IMR-90 (cell line): Measurements from ENCODE around the gene MYADML2. TPM values are rescaled to one million over a fixed set of nuclear protein-coding genes. Genes with fewer than 3 reads are reported as not detected.
A peak's percentile ranks its signal among the peaks of the same experiment; 100 is the strongest.

Source experiments
- ATAC-seq: fragments of 200-7000 bp; cut with Tn5 transposase; 2 replicates; pipeline ENCODE4 v1.9.1; 2020; ENCODE audit warnings: low read depth, mild to moderate bottlenecking, moderate library complexity
- BruUV-seq: library from RNA; stranded (reverse); fragments of 400-500 nt; replicated peaks from 2 replicates; lab custom pipeline; 2021; lab: Mats Ljungman, UMichigan
- CTCF ChIA-PET: fragments of 300-600 bp; formaldehyde crosslinking; extraction: SDS; loops from one replicate; lab custom pipeline; 2021; ENCODE audit warnings: antibody characterized with exemption; lab: Yijun Ruan, JAX
- POLR2A ChIA-PET: fragments of 300-600 bp; sonication (Branson Sonifier 250); formaldehyde crosslinking; loops from one replicate; lab custom pipeline; 2022; ENCODE audit warnings: antibody characterized with exemption; ENCODE audit not compliant: unreplicated experiment; lab: Charles Lee
- DNase-seq: peaks from one replicate; pipeline ENCODE4 v3.0.0; 2013
- H2AFZ ChIP-seq: replicated peaks from 2 replicates; pipeline ENCODE3; 2013; ENCODE audit warnings: low read length, mild to moderate bottlenecking; ENCODE audit not compliant: poor library complexity
- H2AK5ac ChIP-seq: 2 replicates; pipeline ENCODE4 v1.6.1; 2013; ENCODE audit warnings: low read depth, low read length, inconsistent platforms
- H2AK9ac ChIP-seq: replicated peaks from 2 replicates; pipeline ENCODE3; 2013; ENCODE audit warnings: mild to moderate bottlenecking, low read depth, low read length, moderate library complexity; ENCODE audit not compliant: poor library complexity
- H2BK120ac ChIP-seq: 2 replicates; pipeline ENCODE4 v1.6.1; 2013; ENCODE audit warnings: low read depth, low read length, inconsistent platforms
- H2BK15ac ChIP-seq: 3 replicates; pipeline ENCODE4 v1.6.1; 2013; ENCODE audit warnings: low read depth, low read length, inconsistent platforms
- H2BK20ac ChIP-seq: 2 replicates; pipeline ENCODE4 v1.6.1; 2013; ENCODE audit warnings: low read depth, mild to moderate bottlenecking, inconsistent platforms, low read length, moderate library complexity
- H2BK5ac ChIP-seq: 2 replicates; pipeline ENCODE4 v1.6.1; 2013; ENCODE audit warnings: mild to moderate bottlenecking, low read depth, low read length, inconsistent platforms; ENCODE audit not compliant: poor library complexity, severe bottlenecking
- H3K14ac ChIP-seq: replicated peaks from 2 replicates; pipeline ENCODE4 v1.6.1; 2013; ENCODE audit warnings: low read depth, low read length, inconsistent platforms
- H3K18ac ChIP-seq: 2 replicates; pipeline ENCODE4 v1.6.1; 2013; ENCODE audit warnings: low read depth, low read length, control low read depth
- H3K23ac ChIP-seq: 2 replicates; pipeline ENCODE4 v1.6.1; 2013; ENCODE audit warnings: low read depth, low read length, inconsistent platforms
- H3K27ac ChIP-seq: 2 replicates; pipeline ENCODE4 v1.5.1; 2013; ENCODE audit warnings: mild to moderate bottlenecking, control low read depth, low read length; ENCODE audit not compliant: insufficient read depth
- H3K27me3 ChIP-seq: 2 replicates; pipeline ENCODE4 v1.6.1; 2013; ENCODE audit warnings: low read length; ENCODE audit not compliant: control insufficient read depth, insufficient read depth
- H3K36me3 ChIP-seq: 2 replicates; pipeline ENCODE4 v1.6.1; 2013; ENCODE audit warnings: low read length, mixed read lengths; ENCODE audit not compliant: control insufficient read depth, insufficient read depth
- H3K4ac ChIP-seq: 2 replicates; pipeline ENCODE4 v1.6.1; 2013; ENCODE audit warnings: low read depth, low read length, inconsistent platforms
- H3K4me1 ChIP-seq: 2 replicates; pipeline ENCODE4 v1.6.1; 2013; ENCODE audit warnings: low read length, mixed read lengths; ENCODE audit not compliant: control insufficient read depth, insufficient read depth
- H3K4me2 ChIP-seq: 2 replicates; pipeline ENCODE4 v1.6.1; 2013; ENCODE audit warnings: low read depth, mild to moderate bottlenecking, control low read depth, low read length, moderate library complexity
- H3K4me3 ChIP-seq: 2 replicates; pipeline ENCODE4 v1.5.1; 2013; ENCODE audit warnings: low read depth, mild to moderate bottlenecking, control low read depth, low read length, moderate library complexity; ENCODE audit not compliant: insufficient read depth
- H3K56ac ChIP-seq: 2 replicates; pipeline ENCODE4 v1.6.1; 2013; ENCODE audit warnings: low read length, inconsistent platforms; ENCODE audit not compliant: insufficient read depth; ENCODE audit errors: extremely low read depth
- H3K79me1 ChIP-seq, 2 experiments: 2 replicates each; pipeline ENCODE4 v1.6.1; 2013; ENCODE audit warnings: low read length in 2 of 2, inconsistent platforms in 1 of 2, low read depth in 1 of 2
- H3K9ac ChIP-seq: 2 replicates; pipeline ENCODE4 v1.6.1; 2013; ENCODE audit warnings: low read depth, low read length, control low read depth
- H3K9me1 ChIP-seq: 2 replicates; pipeline ENCODE4 v1.6.1; 2013; ENCODE audit warnings: low read length, inconsistent platforms; ENCODE audit not compliant: insufficient read depth
- H3K9me3 ChIP-seq: 2 replicates; pipeline ENCODE4 v1.6.1; 2013; ENCODE audit warnings: low read length; ENCODE audit not compliant: control insufficient read depth, insufficient read depth
- H4K20me1 ChIP-seq: 2 replicates; pipeline ENCODE4 v1.6.1; 2013; ENCODE audit warnings: low read length, inconsistent platforms; ENCODE audit not compliant: insufficient read depth
- H4K5ac ChIP-seq: 2 replicates; pipeline ENCODE4 v1.6.1; 2013; ENCODE audit warnings: mild to moderate bottlenecking, low read depth, low read length, control low read depth
- H4K8ac ChIP-seq, 2 experiments: 2 replicates each; pipeline ENCODE4 v1.6.1; 2013; ENCODE audit warnings: low read depth in 2 of 2, low read length in 2 of 2, control low read depth in 1 of 2, inconsistent platforms in 1 of 2
- H4K91ac ChIP-seq: 2 replicates; pipeline ENCODE4 v1.6.1; 2013; ENCODE audit warnings: low read depth, low read length, inconsistent platforms; ENCODE audit not compliant: insufficient read depth
- BHLHE40 ChIP-seq: fragments of 150-350 bp; IDR thresholded peaks from 2 replicates; pipeline ENCODE4 v1.6.1; 2016; ENCODE audit warnings: mild to moderate bottlenecking, low read depth, low read length
- ELK1 ChIP-seq: fragments of 150-350 bp; IDR thresholded peaks from 2 replicates; pipeline ENCODE4 v1.6.1; 2016; ENCODE audit warnings: low read depth, mild to moderate bottlenecking, low read length, moderate library complexity, borderline replicate concordance
- MXI1 ChIP-seq: IDR thresholded peaks from 2 replicates; pipeline ENCODE4 v1.6.1; 2012; ENCODE audit warnings: low read depth, mild to moderate bottlenecking, low read length, moderate library complexity, borderline replicate concordance
- NFE2L2 ChIP-seq: fragments of 150-350 bp; IDR thresholded peaks from 2 replicates; pipeline ENCODE4 v1.6.1; 2016; ENCODE audit warnings: low read depth, mild to moderate bottlenecking, low read length
- RFX5 ChIP-seq: IDR thresholded peaks from 2 replicates; pipeline ENCODE4 v1.8.0; 2012; ENCODE audit warnings: low read depth, mild to moderate bottlenecking, low read length, moderate library complexity
- WGBS, 2 experiments: methylation state at CpG; one replicate each; pipeline versions ENCODE4 v1.1.5 to v1.1.7; 2013; ENCODE audit warnings: missing lambda C conversion rate in 2 of 2; ENCODE audit not compliant: insufficient read length in 1 of 2; ENCODE audit errors: extremely low coverage in 2 of 2; 5-methylcytosine and 5-hydroxymethylcytosine counted together
- dilution Hi-C: fragments of 300-500 bp; cut with HindIII; formaldehyde crosslinking; loops from one replicate; pipeline ENCODE4 v1.14.3; 2018; ENCODE audit warnings: low sequenced_read_pairs; ENCODE audit not compliant: unreplicated experiment
- in situ Hi-C: fragments of 300-500 bp; cut with MboI; formaldehyde crosslinking; loops from 3 replicates; pipeline ENCODE4 v1.14.3; 2019; ENCODE audit warnings: low sequenced_read_pairs, inconsistent platforms, mixed read lengths
- intact Hi-C: fragments of 100-400 bp; cut with micrococcal nuclease; formaldehyde crosslinking; loops from 2 replicates; pipeline ENCODE4 v1.10.0; 2022
- polyA plus RNA-seq, 3 experiments: library from polyadenylated mRNA; depleted of rRNA; stranded (reverse); fragments of >200 nt; gene quantifications; 2 replicates each; pipeline ENCODE4 v1.2.3, GENCODE V29; 2012; ENCODE audit warnings: low replicate concordance in 1 of 3
- total RNA-seq: library from RNA; depleted of rRNA; stranded (reverse); fragments of >200 nt; gene quantifications from 2 replicates; pipeline ENCODE4 v1.2.3, GENCODE V29; 2012
- TF ChIP-seq, protein P1 (sequence below): conservative IDR thresholded peaks from 2 replicates; pipeline ENCODE4 v1.5.1; 2012; ENCODE audit warnings: mild to moderate bottlenecking, low read depth, low read length, improper control_type of control experiment

MYADML2 gene
- total and polyA plus RNA-seq, 2 of the 4 experiments (the other 2 are of a cell fraction): not detected

GRCh38 chr17:81995463-81996231 lies 48.6 kb upstream of the MYADML2 start (continued):
- no peak for TF ChIP-seq ELK1

DNA sequence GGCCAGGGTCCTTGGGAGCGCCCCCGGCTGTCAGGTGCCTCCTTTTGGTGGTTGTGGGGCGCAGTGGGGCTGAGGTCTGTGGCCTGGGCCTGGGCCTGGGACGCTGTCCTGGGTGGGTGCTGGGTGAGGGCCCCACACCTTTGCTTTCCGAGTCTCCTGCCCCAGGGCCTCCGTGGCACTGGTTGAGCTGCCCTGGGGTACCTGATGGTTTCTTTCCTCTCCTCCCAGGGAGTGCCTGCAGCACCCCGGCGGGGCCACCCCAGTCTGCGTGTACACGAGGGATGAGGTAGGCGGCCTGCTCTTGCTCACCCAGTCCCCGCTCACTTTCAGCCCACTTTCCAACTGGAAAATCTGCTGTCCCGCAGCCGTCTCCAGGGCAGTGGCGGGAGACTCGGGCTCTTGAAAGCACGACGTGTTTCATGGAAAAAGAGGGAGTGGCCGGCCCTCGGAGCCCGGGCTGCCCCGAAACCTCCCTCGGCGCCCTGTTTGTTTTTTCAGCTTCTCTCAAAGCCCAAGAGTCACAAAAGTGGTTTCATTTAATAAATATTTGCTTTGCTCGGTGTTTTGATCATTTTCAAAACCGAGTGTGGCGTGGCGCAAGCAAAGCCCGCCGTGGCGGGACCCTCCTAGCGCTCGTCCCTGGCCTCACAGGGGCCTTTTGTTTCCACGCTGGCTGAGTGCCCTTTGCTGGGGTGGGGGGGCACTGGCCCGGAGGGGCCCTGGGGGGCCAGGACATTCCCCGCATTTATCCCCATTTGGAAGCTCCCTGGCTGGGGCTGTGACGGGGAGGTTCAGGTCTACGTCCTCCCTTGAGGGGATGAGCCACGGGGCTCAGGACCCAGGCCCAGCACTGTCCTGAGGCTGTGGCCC lies 47.8 kb upstream of the MYADML2 start:
- Histone ChIP-seq H4K8ac (no peak overlapping the region), H3K27ac (no peak overlapping the region), H4K5ac (no peak overlapping the region), H2BK120ac (no peak overlapping the region), H2AK9ac (peak overlapping the region; percentile 19), H3K18ac (no peak overlapping the region), H4K20me1 (peaks cover 6% of the 10 kb centered on the region), H3K23ac (no peak overlapping the region), H2AK5ac (no peak overlapping the region), H3K9me3 (no peaks in the 10 kb centered on the region), H3K27me3 (no peaks in the 10 kb centered on the region), H3K56ac (no peak overlapping the region), H3K79me1 (peaks cover 9 to 22% of the 10 kb centered on the region in 2 experiments; a peak in 3 of 4 replicates), H3K4ac (no peak overlapping the region), H2BK20ac (no peak overlapping the region), H4K91ac (no peak overlapping the region), H2AFZ (no peak overlapping the region), H3K14ac (no peak overlapping the region), H3K4me2 (no peak overlapping the region), H3K9ac (no peak overlapping the region), H2BK15ac (no peak overlapping the region), H3K9me1 (no peaks in the 10 kb centered on the region), H3K4me1 (peaks cover 13% of the 10 kb centered on the region), H3K36me3 (peaks cover 10% of the 10 kb centered on the region; the same call in 1 of the 2 replicates), H3K4me3 (no peak overlapping the region), H2BK5ac (no peak overlapping the region)
- POLR2A ChIA-PET: no interaction called here
- no peak for DNase-seq
- WGBS, 2 experiments: 89% methylated on average over 5 of the region's 39 CpGs; no CpG with 5 or more reads in 1 of the 2 experiments
- dilution Hi-C loops (no loop called here), in situ Hi-C loops (no loop called here), intact Hi-C loops (no loop called here)
- TF ChIP-seq BHLHE40: no peak
- TF ChIP-seq, protein P1, sequence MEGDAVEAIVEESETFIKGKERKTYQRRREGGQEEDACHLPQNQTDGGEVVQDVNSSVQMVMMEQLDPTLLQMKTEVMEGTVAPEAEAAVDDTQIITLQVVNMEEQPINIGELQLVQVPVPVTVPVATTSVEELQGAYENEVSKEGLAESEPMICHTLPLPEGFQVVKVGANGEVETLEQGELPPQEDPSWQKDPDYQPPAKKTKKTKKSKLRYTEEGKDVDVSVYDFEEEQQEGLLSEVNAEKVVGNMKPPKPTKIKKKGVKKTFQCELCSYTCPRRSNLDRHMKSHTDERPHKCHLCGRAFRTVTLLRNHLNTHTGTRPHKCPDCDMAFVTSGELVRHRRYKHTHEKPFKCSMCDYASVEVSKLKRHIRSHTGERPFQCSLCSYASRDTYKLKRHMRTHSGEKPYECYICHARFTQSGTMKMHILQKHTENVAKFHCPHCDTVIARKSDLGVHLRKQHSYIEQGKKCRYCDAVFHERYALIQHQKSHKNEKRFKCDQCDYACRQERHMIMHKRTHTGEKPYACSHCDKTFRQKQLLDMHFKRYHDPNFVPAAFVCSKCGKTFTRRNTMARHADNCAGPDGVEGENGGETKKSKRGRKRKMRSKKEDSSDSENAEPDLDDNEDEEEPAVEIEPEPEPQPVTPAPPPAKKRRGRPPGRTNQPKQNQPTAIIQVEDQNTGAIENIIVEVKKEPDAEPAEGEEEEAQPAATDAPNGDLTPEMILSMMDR: no peak
- TF ChIP-seq MXI1: no peak
- TF ChIP-seq RFX5: no peak
- no peak for TF ChIP-seq NFE2L2
- CTCF ChIA-PET: no interaction called here
- BruUV-seq: no TSS peak
- no peak for ATAC-seq
